Lower leg skin (tissue), 4 donors: ENCODE results near the gene GABBR2. TPM values are rescaled to one million over a fixed set of nuclear protein-coding genes. Genes with fewer than 3 reads are reported as not detected.

Experiments
- DNase-seq, 2 donors: peaks; one replicate each; pipeline ENCODE4 v3.0.0-alpha.2; 2019; ENCODE audit warnings: low spot score in 2 of 2
- H3K4me3 ChIP-seq: fragments of 200-600 bp; sonication (generic); 2 replicates; pipeline ENCODE4 v1.5.1; 2017; ENCODE audit warnings: mild to moderate bottlenecking, low read depth; ENCODE audit not compliant: poor library complexity, severe bottlenecking
- POLR2A ChIP-seq, 2 donors: fragments of 450-650 bp; IDR thresholded peaks; one replicate each; pipeline ENCODE4 v1.6.1; 2016 to 2017; ENCODE audit warnings: antibody characterized with exemption in 2 of 2, mild to moderate bottlenecking in 1 of 2, moderate library complexity in 1 of 2
- WGBS, 2 donors: methylation state at CpG; one replicate each; pipeline ENCODE4 v1.1.5; 2018; 5-methylcytosine and 5-hydroxymethylcytosine counted together
- intact Hi-C: fragments of 100-400 bp; cut with DNase I; formaldehyde crosslinking; loops from one replicate; pipeline ENCODE4 v1.15.0; 2023; ENCODE audit warnings: low total_unique reads
- total RNA-seq, 4 donors: library from RNA; depleted of rRNA; stranded (reverse); fragments of >200 nt; gene quantifications; one replicate each; pipeline ENCODE4 v1.1.0, GENCODE V29; 2016
- TF ChIP-seq, protein P1 (sequence below), 3 donors: fragments of 450-650 bp; IDR thresholded peaks; one replicate each; pipeline ENCODE4 v1.5.1; 2016; ENCODE audit warnings: antibody characterized with exemption in 3 of 3, mild to moderate bottlenecking in 3 of 3, moderate library complexity in 2 of 3

The GABBR2 gene
- total RNA-seq, 4 donors from 2014 or later, result 0.23 to 4.2 TPM; not detected in 2

DNA sequence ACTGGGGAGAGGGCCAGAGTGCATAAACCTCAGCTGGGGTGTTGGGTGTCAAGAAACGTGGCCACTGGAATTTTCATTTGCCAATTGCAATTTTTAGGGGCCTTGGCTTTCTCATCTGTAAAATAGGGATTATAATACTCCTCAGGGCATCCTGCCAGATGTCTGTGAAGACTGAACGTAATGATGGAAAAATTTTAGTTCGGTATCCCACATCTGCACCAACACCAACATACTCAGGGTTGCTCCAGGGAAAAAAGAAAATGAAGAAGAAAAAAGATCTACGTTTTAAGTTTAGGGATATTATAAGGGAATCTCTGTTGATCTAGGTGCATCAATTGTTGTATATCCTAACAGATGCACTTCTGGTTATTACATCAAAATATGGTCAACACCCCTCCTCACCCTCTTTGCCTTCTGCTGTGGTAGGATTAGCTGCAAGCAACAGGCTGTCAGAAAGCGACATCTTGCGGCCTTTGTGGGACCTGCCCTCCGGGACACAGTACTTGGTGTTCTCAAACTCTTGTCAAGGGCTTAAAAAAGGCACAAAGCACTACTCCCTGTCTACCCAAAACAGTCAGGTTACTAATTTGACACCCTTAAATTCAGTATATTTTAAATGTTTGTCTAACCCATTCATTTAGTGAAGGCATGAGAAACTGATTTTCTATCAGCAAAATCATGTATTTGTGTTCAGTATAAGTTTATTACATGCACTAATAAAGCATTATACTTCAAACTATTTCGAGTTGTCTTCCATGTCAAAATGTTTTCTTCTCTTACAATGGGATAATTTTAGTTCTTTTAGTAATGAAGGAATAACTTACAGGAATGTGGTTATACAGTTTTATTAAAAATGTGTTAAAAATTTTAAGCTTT, 445.0 kb downstream of the GABBR2 start:
- WGBS, 2 donors, result 24 to 27% methylated on average over 8 of the region's 8 CpGs
- TF ChIP-seq POLR2A (IDR thresholded peaks at IDR 0.05), result no peak
- TF ChIP-seq, protein P1, sequence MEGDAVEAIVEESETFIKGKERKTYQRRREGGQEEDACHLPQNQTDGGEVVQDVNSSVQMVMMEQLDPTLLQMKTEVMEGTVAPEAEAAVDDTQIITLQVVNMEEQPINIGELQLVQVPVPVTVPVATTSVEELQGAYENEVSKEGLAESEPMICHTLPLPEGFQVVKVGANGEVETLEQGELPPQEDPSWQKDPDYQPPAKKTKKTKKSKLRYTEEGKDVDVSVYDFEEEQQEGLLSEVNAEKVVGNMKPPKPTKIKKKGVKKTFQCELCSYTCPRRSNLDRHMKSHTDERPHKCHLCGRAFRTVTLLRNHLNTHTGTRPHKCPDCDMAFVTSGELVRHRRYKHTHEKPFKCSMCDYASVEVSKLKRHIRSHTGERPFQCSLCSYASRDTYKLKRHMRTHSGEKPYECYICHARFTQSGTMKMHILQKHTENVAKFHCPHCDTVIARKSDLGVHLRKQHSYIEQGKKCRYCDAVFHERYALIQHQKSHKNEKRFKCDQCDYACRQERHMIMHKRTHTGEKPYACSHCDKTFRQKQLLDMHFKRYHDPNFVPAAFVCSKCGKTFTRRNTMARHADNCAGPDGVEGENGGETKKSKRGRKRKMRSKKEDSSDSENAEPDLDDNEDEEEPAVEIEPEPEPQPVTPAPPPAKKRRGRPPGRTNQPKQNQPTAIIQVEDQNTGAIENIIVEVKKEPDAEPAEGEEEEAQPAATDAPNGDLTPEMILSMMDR (IDR thresholded peaks at IDR 0.05), result peak in 1 of 3 donors; percentile 76
- DNase-seq, result peak; percentile 76 to 94
- intact Hi-C loops, result loop anchor here (5.0 kb wide), 1 partner anchor 51 kb away; no protein-coding TSS in a partner anchor
- H3K4me3 ChIP-seq, result no peak overlapping the region

GRCh38 chr9:98263080-98263479, 445.7 kb downstream of the GABBR2 start:
- H3K4me3 ChIP-seq, result no peak overlapping the region
- TF ChIP-seq POLR2A (IDR thresholded peaks at IDR 0.05), result no peak
- TF ChIP-seq, protein P1 (IDR thresholded peaks at IDR 0.05), result no peak
- 54 to 69% methylated on average over 1 of the region's 1 CpG for WGBS, 2 donors
- intact Hi-C loops, result loop anchor here (5.0 kb wide), 1 partner anchor 51 kb away; no protein-coding TSS in a partner anchor
- DNase-seq, result no peak

GRCh38 chr9:98262056-98262455, 446.7 kb downstream of the GABBR2 start:
- H3K4me3 ChIP-seq, result no peak overlapping the region
- WGBS, 2 donors, result 91 to 94% methylated on average over 3 of the region's 3 CpGs
- no peak for DNase-seq
- intact Hi-C loops, result loop anchor here (5.0 kb wide), 1 partner anchor 50 kb away; no protein-coding TSS in a partner anchor
- TF ChIP-seq, protein P1 (IDR thresholded peaks at IDR 0.05), result no peak
- no peak for TF ChIP-seq POLR2A (IDR thresholded peaks at IDR 0.05)

- TF ChIP-seq, protein P1 (IDR thresholded peaks at IDR 0.05), result no peak
- no peak for TF ChIP-seq POLR2A (IDR thresholded peaks at IDR 0.05)
- intact Hi-C loops, result loop anchor here (5.0 kb wide), 1 partner anchor 48 kb away; no protein-coding TSS in a partner anchor
- DNase-seq, result no peak
- WGBS, 2 donors, result 76 to 78% methylated on average over 5 of the region's 5 CpGs
- no peak overlapping the region for H3K4me3 ChIP-seq
These were observed 448.1 kb downstream of the GABBR2 start for GRCh38 chr9:98260635-98261034.

- 87 to 90% methylated on average over 3 of the region's 3 CpGs for WGBS, 2 donors
- no peak for DNase-seq
- no peak overlapping the region for H3K4me3 ChIP-seq
- TF ChIP-seq, protein P1 (IDR thresholded peaks at IDR 0.05), result no peak
- no peak for TF ChIP-seq POLR2A (IDR thresholded peaks at IDR 0.05)
- intact Hi-C loops, result loop anchor here (5.0 to 10.0 kb wide), 2 partner anchors 47 to 185 kb away; no protein-coding TSS in a partner anchor
These were observed 448.9 kb downstream of the GABBR2 start for GRCh38 chr9:98259791-98260190.
